Endometrial microvascular endothelial cells (primary cell): ENCODE data around the gene KIAA0513. TPM values are rescaled to one million over a fixed set of nuclear protein-coding genes. Genes with fewer than 3 reads are reported as not detected.

Experiments used
- in situ Hi-C: cut with HindIII; loops from 2 replicates; pipeline ENCODE4 v1.10.0; 2017; ENCODE audit warnings: low sequenced_read_pairs, low pct_unique_long_range_greater_than_20kb; ENCODE audit errors: inconsistent ontology term
- total RNA-seq: library from RNA; depleted of rRNA; stranded (reverse); fragments of >200 nt; gene quantifications from one replicate; pipeline ENCODE4 v1.2.3, GENCODE V29; 2015; ENCODE audit errors: inconsistent ontology term

KIAA0513 gene
- total RNA-seq, 1 donor from 2014 or later: 9.0 TPM

GRCh38 chr16:85003725-85004586 lies 23.6 kb upstream of the KIAA0513 start:
- in situ Hi-C loops: no loop called here

DNA sequence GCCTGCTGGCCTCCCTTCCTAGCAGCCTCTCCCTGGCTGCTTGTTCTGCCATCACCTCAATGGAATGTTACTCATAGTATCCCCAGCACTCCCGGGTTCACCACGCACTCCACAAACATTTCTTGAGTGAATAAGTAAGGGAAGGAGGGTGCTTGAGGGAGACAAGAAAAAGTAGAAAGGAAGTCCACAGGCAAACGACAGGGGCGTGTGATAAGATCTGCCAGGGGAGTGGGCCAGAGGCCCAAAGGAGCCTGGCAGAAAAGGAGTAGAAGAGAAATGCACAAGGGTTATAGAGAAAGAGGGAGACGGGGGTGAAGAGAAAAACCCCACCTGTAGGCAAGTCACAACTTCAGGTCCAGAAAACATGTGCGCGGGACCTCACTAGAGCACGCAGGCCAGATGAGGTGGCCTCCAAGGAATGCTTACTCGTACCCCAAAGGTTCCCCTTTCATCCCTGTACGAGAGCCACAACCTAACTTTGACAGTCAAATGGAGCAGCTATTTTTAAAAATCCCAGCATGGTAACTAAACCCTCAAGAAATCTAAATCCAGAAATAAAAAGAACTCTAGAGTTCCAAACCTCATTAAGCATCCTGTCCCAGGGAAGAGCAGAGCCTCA lies 22.9 kb upstream of the KIAA0513 start:
- in situ Hi-C loops: no loop called here

GRCh38 chr16:85005285-85006069 lies 22.1 kb upstream of the KIAA0513 start:
- in situ Hi-C loops: no loop called here

DNA sequence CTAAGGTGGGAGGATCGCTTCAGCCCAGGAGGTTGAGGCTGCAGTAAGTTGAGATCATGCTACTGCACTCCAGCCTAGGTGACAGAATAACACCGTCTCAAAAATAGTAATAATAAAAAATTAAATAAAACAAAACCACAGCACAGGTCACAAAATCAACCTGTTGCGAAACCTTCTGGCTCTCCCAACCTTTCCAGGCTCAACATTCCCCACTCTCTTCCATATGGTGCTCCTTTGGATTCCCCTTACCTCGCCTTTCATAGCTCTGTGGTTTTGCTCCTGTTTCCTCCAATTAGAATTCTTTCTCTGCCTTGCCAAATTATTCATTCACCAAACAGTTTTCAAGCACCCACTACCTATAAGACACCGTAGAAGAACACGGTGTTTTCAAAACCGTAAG lies 21.0 kb upstream of the KIAA0513 start:
- in situ Hi-C loops: no loop called here

DNA sequence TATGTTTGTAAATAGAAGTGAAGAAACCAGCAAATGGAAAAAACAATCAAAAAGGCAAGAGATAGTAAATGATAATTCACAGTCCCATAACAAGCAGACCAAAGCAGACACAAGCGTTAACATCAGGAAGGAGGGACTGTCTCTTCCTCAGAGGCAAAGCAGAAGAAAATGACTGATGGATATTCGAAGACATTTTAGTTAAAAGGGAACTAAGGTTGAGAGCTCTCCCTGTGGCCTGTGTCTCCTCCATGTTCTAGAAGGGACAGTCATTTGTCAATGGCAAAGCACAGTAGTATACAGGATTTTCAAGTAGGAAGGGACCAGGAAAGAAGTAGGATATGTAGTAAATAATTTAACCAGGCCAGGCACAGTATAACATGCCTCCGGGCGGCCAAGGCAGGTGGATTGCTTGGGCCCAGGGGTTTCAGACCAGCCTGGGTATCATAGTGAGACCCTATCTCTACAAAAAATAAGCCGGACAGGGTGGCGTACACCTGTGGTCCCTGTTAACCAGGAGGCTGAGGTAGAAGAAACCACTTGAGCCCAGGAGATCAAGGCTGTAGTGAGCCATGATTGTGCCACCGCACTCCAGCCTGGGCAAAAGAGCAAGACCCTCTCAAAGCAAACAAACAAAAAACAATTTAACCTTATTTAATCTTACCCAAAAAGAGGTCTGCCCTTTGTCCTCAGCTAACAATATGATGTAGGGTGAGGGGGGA lies 19.9 kb upstream of the KIAA0513 start:
- in situ Hi-C loops: no loop called here

DNA sequence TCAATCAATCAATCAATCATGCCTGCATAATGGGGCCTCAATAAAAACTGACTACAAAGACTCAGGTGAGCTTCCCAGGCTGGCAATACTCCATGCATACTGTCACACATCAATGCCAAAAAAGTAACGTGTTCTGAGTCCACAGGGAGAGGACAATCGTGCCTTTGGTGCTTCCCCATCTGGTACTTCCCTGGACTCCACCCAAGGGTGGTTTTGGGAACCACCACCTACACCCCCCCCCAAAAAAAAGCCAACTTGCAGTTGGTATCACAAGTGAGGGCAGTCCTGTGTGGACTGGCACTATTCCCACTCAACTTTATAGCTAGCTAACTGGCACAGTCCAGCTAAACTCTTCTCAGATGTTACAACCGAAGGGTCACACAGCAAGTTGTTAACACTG lies 19.3 kb upstream of the KIAA0513 start:
- in situ Hi-C loops: no loop called here

GRCh38 chr16:85010446-85010930 lies 17.1 kb upstream of the KIAA0513 start:
- in situ Hi-C loops: no loop called here

DNA sequence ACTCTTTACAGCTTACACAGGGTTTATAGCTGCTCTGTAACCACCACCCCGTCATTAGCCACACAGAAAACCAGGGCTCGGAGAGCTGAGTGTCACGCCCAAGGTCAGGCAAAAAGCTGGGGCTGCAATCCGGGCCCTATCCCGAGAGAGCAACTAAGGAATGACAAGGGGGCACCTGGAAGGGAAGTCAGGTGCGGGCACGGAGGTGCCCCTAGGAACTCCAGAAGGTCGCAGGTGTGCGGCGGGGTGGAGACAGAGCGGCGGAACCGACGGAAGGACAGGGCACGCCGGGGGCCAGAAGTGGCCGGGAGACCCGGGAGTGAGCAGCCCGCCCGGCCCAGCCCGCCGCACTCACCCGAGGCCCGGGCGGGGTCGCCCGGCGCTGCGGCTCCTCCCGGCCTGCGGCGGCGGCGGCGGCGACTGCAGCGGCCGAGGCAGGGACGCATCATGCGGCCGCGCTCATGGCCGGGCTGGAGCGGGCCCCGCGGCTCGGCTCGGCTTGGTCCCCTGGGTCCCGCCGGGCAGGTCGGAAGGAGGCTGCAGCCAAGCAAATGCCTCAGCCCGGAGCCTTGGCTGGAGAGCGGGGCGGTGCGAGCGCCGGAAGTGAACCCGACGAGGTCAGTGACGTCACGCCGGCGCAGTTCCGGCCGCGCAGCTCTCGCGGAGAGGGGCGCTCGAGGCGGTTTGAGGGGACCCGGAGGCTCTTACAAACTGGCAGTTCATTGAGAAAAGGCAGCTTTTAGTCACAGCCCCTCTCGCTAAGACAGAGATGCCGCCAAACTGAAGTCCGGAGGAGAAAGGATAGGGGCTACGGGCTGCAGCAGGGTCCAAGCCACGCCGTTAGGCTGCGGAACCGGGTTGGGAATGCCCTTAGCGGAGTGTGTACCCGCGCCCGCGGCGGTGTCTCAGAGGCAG lies 16.4 kb upstream of the KIAA0513 start, which contains the start of gene ZDHHC7:
Gene ZDHHC7 (minus strand): TSS at position 605 of the 915 bp plus-strand sequence. CDS start 20,917 bp downstream, outside the sequence.
- in situ Hi-C loops: no loop called here

DNA sequence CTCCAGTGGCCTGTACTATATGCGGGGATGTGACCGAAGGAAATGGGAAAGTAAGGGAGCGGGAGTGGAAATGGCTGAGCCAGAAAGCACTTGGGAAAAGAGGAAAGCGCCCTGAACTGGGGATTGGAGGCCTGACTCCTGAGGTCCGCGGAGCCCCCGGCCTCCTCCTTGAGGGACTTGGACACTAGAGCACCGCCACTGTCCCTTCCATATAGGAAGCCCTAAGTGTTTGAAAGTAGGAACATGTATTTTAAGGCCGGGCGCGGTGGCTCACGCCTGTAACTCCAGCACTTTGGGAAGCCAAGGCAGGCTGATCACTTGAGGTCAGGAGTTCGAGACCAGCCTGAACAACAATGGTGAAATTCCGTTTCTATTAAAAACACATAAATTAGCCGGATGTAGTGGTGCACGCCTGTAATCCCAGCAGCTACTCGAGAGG lies 15.7 kb upstream of the KIAA0513 start:
- in situ Hi-C loops: no loop called here

DNA sequence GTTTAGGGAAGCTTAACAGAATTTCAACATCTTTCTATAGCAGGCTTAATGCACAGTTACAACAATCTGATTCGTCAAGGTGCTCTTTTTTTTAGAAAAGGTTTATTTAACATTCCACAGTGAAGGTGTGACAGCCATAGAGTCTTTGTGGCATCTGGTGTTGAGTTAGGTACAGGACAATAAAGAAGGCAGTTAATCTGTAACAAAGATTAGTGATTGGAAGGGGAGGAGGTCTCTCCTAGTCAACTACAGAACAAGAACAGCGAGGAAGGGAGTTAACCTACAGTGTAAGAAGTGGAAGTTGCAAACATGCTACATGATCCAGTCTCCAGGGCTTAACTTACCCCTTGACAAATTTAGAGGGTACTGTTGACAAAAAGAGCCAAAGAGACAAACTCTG lies 13.3 kb upstream of the KIAA0513 start:
- in situ Hi-C loops: no loop called here

- in situ Hi-C loops: no loop called here
Measured at GRCh38 chr16:85015481-85016187, 12.0 kb upstream of the KIAA0513 start.

DNA sequence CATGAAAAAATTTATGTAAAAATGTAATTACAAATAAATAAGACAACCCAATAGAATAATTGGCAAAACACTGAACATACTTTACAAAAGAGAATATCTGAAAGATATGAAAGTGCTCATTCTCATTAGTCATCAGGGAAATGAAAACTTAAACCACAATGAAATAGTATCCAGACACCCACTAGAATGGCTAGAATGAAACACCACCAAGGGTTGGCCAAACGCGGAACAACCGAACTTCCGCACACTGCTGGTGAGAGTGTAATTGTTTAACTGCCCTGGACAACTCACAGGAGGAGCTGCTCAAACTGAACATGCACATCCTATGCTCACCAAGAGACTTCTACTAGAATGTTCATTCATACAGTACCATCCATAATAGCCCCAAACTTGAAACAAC lies 10.4 kb upstream of the KIAA0513 start:
- in situ Hi-C loops: no loop called here

DNA sequence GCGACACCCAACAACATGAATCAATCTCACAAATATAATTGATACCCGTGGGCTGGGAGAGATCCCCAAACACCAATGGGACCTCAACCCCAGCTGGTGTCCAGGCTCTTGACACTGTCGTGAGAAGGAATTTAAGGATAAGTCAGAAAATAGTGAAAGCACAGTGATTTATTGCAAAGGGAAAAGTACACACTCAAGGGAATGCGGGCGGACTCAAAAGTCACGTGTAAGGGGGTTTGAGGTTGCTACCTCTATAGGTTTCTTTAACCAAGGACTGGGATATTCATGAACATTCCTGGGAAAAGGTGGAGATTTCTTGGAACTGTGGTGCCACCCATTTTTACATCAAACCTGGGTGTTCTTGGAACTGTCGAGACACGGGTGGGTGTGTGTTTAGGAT lies 10.0 kb upstream of the KIAA0513 start:
- in situ Hi-C loops: no loop called here

DNA sequence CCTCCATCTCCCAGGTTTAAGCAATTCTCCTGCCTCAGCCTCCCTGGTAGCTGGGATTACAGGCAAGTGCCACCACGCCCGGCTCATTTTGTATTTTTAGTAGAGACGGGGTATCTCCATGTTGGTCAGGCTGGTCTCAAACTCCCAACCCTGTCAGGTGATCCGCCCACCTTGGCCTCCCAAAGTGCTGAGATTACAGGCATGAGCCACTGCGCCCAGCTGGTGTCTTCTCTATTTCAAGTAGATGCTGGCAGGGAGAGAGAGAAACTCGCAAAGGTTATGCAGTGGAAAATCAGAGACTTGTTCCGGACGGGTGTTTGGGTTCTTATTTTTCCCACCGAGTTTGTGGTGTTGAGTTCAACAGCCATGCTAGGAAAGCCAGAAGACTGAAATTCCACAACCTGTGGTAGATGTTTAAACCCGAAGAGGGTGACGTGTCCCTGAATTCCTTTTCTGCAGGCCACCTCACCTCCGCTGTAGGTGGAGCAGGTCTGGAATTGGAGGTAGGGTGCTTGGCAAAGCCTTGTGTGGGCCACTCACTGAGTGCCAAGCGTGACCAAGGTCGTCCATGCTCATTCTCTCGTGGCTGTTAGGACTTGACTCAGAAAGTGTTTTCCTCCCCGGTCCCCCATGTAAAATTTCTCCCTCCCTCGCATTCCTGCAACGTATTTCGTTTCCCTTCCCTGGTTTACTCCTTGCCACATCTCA lies 8.9 kb upstream of the KIAA0513 start:
- in situ Hi-C loops: no loop called here

GRCh38 chr16:85019659-85020245 lies 7.8 kb upstream of the KIAA0513 start:
- in situ Hi-C loops: no loop called here
